ENCODE measurements around the gene LIN7B.

- TF ChIP-seq CTCF (tag by site-specific recombination; IDR thresholded peaks at IDR 0.05) = no peak
- no peak for TF ChIP-seq ZNF629 (tag by site-specific recombination; IDR thresholded peaks at IDR 0.05)
- no peak for TF ChIP-seq ZNF645 (tag by site-specific recombination; IDR thresholded peaks at IDR 0.05)
- no peak for TF ChIP-seq ZNF121 (tag by site-specific recombination; IDR thresholded peaks at IDR 0.05)
- no peak for TF ChIP-seq GFI1B (tag by site-specific recombination; IDR thresholded peaks at IDR 0.05)
- no peak for TF ChIP-seq PATZ1 (tag by site-specific recombination; IDR thresholded peaks at IDR 0.05)
- no peak for TF ChIP-seq ZNF10 (tag by site-specific recombination; IDR thresholded peaks at IDR 0.05)
- no peak for TF ChIP-seq ZNF140 (tag by site-specific recombination; IDR thresholded peaks at IDR 0.05)
- TF ChIP-seq MZF1 (tag by site-specific recombination; IDR thresholded peaks at IDR 0.05; ENCODE audit: borderline replicate concordance) = no peak
- TF ChIP-seq KLF10 (tag by site-specific recombination; IDR thresholded peaks at IDR 0.05) = no peak
- no peak for TF ChIP-seq ZNF48 (tag by site-specific recombination; IDR thresholded peaks at IDR 0.05)
These were observed 48.2 kb upstream of the LIN7B start for GRCh38 chr19:49065905-49066512.

Data from HEK293 (cell line).